Measurements from ENCODE around the gene SLC8B1.

Gene SLC8B1

DNA sequence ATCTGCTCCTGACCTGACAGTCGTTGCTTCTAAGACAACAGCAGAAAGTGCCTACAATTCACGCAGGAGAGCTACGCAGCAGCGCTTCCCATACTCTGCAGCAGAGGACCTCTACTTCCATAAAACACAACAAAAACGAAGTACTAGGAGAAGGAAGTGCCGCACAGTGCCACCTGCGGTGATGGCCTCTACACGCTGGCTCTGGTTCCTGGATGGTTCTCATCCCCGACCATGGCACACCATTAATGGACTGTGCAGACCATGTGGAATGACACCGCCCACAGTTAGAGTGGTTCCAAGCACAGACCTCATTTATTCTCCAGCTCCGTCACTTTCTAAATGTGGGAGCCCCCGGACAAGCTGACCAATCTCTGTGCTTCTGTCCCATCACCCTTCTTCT is 85.4 kb downstream of the SLC8B1 start:
- TF ChIP-seq CTCF (IDR thresholded peaks at IDR 0.05; ENCODE audit: low read depth, low read length) = no peak
- no peak for DNase-seq (ENCODE audit: low read depth, low spot score)
- in situ Hi-C loops (cut with HindIII; ENCODE audit: low sequenced_read_pairs) = no loop called here
- no peak overlapping the region for H3K4me3 ChIP-seq (ENCODE audit: low read depth, low read length)

DNA sequence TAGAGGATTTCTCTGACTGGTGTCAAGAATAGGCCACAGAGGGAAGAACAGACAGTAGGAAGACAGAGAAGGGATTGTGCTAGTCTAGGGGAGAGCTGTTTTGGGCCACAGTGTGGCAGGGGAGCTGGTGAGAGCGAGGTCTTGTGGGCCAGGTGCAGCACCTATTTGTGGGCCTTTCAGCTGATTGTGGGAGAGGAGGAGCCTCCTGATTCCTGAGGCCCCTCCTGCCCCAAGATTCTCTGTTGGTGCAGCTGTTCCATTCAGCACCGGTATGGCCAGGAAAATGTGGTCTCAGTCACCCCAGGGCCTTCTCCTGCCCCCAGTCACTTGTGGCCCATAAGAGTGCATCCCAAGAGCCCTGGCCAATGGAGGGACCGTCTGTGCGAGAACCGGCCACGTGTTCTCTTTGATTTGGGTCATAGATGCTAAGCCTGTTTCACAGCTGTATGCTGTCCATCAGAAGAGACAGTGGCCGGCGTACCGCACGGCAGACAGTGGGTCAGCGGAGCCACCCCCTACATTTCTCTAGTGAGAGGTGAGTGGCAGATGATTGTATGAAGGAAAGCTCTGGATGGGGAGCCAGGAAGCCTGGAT is 86.0 kb downstream of the SLC8B1 start:
- TF ChIP-seq CTCF (IDR thresholded peaks at IDR 0.05; ENCODE audit: low read depth, low read length) = no peak
- H3K4me3 ChIP-seq (ENCODE audit: low read depth, low read length) = no peak overlapping the region
- no peak for DNase-seq (ENCODE audit: low read depth, low spot score)
- in situ Hi-C loops (cut with HindIII; ENCODE audit: low sequenced_read_pairs) = no loop called here
